Right lobe of liver (tissue), 4 donors: ENCODE results near the gene MACROD2.

ENCODE experiments used
- POLR2A ChIP-seq: fragments of 450-650 bp; IDR thresholded peaks from one replicate; pipeline ENCODE4 v1.6.1; 2017; ENCODE audit warnings: antibody characterized with exemption, mild to moderate bottlenecking
- TF ChIP-seq, protein P1 (sequence below), 4 donors: fragments of 200-600 bp in 3 of 4; fragments of 450-650 bp in 1 of 4; IDR thresholded peaks; one replicate each; pipeline versions ENCODE4 v1.5.1 to v1.8.0; 2016 to 2022; ENCODE audit warnings: antibody characterized with exemption in 4 of 4, mild to moderate bottlenecking in 2 of 4
- donor health status: DM: no; HTN: no; CAD: no.
- donor health status: DM: no; HTN: no; CAD: no.
- donor health status: DM: no; HTN: yes; CAD: no.

DNA sequence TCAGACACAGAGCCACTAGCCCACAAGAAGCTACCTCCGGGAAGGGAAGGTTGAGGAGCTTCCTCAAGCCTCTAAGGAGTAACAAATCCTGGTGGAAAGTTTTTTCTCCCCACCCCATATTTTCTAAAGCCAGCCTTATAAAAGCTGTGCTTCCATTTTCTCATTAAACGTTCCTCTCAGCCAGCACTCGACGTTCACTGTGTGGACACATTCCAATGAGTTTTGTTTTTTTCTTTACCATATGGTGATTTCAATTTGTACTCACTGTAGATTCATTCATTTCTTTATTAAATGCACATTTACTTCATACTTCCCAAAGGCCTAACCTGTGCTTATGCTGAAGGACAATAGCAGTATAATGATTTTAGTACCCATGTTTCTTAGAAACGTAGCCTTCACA is 536.5 kb downstream of the MACROD2 start:
- no peak for TF ChIP-seq POLR2A
- TF ChIP-seq, protein P1, sequence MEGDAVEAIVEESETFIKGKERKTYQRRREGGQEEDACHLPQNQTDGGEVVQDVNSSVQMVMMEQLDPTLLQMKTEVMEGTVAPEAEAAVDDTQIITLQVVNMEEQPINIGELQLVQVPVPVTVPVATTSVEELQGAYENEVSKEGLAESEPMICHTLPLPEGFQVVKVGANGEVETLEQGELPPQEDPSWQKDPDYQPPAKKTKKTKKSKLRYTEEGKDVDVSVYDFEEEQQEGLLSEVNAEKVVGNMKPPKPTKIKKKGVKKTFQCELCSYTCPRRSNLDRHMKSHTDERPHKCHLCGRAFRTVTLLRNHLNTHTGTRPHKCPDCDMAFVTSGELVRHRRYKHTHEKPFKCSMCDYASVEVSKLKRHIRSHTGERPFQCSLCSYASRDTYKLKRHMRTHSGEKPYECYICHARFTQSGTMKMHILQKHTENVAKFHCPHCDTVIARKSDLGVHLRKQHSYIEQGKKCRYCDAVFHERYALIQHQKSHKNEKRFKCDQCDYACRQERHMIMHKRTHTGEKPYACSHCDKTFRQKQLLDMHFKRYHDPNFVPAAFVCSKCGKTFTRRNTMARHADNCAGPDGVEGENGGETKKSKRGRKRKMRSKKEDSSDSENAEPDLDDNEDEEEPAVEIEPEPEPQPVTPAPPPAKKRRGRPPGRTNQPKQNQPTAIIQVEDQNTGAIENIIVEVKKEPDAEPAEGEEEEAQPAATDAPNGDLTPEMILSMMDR (IDR thresholded peaks at IDR 0.05) = no peak
